SKM-1 (cell line): ENCODE results near the gene SAMM50.
A peak's percentile ranks its signal among the peaks of the same experiment; 100 is the strongest.

Source experiments
- DNase-seq: peaks from one replicate; lab custom pipeline; 2025; ENCODE audit not compliant: unreplicated experiment; lab: John Stamatoyannopoulos, UW

The SAMM50 gene

DNA sequence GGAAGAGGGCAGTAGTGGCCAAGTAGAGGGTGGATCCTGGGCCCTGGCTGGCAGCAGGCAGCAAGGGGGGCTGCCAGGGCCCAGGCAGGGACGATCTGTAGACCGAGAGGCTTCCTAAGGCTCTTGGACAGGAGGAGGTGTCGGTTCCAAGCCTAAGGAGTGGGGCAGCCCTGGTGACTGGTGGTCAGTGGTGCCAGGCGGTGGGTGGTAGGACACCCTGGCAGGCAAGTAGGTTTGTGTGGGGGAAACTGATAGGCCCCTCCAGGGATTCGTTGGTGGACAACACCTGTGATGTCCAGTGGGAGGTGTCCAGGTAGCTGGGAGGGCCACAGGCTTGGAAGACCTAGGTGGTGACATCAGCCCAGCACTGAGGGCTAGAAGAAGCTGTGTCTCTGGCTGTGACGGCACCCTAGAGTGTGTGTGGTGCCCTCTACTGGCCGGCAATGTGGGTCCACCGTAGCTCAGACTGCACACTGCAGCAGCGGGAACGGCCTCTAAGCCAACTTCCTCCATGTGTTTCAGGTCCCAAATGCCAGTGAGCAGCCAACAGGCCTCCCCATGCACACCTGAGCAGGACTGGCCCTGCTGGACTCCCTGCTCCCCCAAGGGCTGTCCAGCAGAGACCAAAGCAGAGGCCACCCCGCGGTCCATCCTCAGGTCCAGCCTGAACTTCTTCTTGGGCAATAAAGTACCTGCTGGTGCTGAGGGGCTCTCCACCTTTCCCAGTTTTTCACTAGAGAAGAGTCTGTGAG is 9.4 kb upstream of the SAMM50 start:
- DNase-seq: peak; percentile 62

DNA sequence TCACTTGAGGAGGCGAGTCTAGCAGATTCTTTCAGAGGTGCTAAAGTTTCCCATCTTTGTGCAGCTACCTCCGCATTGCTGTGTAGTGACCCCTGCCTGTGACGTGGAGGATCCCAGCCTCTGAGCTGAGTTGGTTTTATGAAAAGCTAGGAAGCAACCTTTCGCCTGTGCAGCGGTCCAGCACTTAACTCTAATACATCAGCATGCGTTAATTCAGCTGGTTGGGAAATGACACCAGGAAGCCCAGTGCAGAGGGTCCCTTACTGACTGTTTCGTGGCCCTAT is 8.9 kb upstream of the SAMM50 start:
- DNase-seq: no peak

DNA sequence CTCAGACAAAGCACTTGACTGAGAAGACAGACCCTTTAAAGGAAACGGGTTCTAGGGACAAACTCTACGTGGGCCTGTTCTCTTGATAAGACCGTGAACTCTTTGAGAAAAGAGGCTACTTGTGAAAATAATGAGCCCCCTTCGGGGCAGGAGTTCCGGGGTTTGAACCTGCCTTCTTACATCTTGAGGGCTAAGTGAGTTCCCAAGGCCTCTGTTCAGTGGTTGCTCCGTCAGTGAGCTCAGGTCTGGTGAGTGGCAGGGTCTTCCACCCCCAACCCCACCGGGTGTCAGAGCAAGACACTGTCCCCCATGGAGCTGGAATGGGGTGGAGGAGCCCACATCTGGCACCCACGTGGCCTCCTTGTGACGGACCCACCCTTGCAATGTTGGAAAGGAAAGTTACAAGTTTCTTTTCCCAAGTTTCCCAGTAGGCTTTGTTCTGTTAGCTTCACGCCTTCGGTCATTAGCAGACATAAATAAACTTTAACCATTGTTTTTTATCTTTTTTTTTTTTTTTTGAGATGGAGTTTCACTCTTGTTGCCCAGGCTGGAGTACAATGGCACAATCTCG is 6.3 kb upstream of the SAMM50 start:
- no peak for DNase-seq

DNA sequence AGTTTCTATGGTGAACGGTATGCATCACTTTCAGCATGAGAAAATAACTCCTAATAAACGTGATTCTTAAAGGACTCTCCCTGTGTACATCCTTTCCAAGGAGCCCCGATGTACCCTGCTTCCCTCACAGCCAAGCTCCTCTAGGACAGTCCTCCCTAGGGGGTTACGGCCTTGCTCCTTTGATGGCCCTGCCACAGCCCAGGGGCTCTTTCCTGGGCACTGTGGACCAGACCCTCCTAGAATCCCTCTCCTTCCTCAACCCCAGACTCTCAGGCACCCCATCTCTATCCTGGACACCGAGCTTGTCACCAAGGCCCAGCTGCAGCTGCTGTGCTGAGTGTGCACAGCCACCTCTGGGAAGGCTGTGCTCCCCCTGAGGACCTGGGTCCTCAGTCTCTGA is 3.9 kb upstream of the SAMM50 start:
- DNase-seq: no peak

DNA sequence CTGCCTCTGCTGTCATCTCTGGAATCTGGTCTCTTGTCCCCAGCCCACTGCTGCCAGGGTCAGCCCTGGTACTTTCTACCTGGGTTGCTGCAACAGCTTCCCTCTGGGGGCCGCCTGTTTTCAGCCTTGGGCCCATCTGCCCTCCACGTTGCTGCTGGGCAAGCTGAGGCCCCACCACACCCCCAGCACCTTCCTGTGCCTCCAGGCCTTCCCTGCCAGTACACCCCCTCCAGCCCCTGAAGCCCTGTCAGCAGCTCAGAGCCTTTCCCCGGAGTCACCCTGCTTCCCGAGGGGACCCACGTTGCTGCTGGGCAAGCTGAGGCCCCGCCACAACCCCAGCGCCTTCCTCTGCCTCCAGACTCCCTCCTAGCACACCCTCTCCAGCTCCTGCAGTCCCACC is 3.3 kb upstream of the SAMM50 start:
- DNase-seq: no peak

DNA sequence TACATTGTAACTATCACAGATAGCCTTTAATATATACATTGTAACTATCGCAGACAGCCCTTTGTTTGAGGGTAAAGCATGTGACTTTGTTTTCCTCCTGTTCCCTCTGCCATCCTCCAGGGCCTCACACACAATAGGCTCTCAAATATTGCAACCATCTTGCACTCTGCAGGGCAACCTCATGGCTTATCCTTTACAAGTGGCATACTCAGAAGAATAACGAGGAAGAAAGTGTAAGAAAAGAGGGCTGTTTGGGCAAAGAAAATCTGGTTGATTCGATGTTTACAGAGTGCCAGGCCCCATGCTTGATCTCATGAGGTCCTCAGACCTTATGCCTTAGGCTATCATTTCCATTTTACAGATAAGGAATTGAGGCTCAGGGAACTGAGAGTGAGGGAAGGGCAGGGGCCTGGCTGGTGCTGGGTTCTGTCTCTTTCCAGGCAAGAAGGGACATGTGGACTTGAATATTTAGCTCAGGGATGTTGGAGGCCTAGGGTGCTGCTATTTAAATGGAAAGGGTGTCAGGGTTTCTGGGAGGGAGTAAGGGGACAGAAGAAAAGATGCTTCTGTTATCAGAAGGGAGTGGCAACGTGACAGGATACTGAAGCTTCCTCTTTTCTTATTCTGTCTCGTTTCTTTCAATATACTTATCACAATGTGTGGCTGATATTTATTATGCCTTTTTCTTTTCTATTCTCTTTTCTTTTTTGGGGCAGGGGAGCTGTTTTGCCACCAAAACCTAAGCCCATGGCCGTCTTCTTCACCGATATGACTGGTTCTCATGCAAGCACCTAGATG is 1.1 kb upstream of the SAMM50 start:
- DNase-seq: peak; percentile 4

DNA sequence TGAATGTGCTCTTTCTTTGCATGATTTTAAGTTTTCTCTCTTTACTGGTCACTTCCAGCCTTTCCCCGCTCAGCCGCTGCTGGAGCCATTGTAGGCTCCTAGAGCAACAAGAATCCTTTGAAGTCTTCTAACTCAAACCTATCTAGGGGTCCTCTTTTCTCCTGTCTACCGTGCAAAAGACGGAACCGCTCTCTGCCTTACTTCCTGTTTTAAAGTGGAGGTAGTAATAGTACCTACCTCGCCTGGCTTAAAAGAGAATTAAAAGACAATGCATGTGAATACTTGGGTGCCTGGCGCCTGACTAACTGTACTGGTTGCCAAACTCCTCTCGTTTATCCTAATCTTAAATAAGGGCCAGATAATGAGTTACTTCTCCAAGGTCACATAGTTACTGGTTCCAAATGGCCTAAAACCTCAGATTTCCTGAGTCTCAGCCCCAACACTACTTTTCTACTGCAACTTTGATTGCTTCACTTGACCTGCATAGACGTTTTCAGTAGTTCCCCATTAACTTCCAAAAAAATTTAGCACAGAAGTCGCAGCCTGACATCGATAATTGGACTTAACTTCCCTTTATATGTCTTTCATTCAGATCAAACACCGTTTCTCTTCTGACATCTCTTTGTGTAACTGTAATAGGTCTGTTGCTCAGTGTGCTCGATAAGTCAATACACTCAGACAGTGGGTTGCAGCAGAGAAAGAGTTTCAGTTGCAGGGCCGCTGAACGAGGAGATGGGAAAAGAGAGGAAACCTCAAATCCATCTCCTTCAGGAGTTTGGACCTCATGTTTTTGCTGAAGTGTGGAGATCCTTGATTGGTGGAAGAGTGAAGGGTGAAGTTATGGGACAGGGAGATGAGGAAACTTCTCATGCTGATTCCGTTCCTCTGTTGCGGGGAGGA is 891 bp downstream of the SAMM50 start:
- DNase-seq: peak; percentile 66

DNA sequence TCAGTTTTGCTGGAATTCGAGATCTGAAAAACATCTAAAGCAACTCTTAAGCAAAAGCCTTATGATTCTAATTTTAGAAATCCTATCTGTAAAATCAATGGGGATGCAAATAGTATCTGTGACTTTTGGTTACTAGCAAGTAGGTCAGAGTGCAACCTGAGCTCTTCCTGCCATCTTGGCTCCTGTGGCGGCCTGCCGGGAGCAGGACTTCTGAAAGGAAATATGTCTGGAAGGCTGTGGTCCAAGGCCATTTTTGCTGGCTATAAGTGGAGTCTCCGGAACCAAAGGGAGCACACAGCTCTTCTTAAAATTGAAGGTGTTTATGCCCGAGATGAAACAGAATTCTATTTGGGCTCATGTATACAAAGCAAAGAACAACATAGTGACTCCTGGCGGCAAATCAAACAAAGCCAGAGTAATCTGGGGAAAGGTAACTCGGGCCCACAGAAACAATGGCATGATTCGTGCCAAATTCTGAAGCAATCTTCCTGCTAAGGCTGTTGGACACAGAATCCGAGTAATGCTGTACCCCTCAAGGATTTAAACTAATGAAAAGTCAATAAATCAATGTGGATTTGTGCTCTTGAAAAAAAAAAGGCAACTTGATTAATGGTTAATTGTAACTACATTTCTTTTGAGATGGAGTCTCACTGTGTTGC is 1.7 kb downstream of the SAMM50 start:
- no peak for DNase-seq

DNA sequence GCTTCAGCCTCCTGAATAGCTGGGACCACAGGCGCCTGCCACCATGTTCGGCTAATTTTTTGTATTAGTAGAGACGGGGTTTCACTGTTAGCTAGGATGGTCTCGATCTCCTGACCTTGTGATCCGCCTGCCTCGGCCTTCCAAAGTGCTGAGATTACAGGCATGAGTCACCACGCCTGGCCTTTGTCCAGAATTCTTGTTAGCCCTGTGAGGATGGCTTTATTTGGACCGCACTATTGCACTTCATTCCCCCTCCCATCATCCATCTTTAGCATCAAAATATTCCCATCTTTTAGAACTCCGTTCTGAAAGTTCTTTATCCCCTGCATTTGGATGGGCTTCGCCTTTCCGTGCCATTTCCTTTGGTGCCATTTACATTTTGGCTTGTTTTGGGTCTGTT is 2.6 kb downstream of the SAMM50 start:
- no peak for DNase-seq

DNA sequence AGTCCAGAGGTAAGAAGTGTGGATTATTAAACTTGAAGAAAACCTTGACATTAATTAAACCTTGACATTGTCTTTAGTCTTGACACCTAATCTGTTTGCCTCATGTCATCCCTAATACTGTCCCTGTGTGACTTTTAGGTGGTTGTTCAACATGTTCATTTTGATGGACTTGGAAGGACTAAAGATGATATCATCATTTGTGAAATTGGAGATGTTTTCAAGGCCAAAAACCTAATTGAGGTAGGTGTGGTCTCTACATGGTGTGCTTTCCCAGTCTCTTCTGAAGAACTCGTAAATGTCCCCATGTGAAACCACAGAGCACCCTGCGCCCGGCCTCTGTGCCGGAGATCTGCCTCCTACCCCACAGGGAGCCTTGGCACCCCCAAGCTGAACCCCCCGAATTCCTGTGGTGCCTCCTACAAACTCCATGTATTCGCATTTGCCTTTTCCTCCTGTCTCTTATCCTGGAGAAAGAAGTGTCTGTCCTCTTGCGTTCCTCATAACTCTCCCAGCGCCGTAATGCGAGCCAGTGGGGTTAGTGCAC is 9.1 kb downstream of the SAMM50 start:
- no peak for DNase-seq

DNA sequence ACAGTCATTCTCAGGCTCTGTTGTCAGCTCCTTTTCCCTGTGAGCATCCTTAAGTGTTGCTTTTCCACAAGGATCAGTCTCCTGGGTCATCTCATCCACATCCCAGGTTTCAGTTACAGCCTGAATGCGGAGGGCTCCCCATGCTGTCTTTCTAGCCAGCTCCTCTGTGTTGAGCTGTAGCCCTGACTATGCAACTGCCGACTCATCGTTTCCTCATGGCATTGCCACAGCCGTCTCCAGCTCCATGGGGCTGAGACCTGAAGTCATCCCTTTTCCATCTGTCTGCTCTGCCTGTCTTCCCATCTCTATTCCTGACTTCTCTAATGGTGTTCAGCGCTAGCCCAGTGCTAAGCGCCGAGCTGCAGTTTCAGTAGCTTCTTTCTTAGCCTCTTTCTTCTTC is 11.8 kb downstream of the SAMM50 start:
- no peak for DNase-seq

DNA sequence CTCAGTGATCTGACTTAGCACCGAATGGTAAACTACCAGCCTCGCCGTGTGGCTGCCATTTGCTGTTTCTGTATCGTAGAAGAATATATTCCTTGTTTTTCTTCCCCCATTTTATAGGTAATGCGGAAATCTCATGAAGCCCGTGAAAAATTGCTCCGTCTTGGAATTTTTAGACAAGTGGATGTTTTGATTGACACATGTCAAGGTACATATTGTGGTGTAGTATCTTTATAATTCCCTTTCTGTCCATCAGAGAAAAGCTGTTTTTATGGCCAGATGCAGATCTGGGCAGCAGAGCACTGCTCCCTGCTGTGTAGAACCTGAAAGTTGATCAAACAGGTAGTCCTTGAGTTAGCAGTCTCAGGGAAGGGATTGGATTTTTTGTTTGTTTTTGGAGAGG is 13.4 kb downstream of the SAMM50 start:
- no peak for DNase-seq

DNA sequence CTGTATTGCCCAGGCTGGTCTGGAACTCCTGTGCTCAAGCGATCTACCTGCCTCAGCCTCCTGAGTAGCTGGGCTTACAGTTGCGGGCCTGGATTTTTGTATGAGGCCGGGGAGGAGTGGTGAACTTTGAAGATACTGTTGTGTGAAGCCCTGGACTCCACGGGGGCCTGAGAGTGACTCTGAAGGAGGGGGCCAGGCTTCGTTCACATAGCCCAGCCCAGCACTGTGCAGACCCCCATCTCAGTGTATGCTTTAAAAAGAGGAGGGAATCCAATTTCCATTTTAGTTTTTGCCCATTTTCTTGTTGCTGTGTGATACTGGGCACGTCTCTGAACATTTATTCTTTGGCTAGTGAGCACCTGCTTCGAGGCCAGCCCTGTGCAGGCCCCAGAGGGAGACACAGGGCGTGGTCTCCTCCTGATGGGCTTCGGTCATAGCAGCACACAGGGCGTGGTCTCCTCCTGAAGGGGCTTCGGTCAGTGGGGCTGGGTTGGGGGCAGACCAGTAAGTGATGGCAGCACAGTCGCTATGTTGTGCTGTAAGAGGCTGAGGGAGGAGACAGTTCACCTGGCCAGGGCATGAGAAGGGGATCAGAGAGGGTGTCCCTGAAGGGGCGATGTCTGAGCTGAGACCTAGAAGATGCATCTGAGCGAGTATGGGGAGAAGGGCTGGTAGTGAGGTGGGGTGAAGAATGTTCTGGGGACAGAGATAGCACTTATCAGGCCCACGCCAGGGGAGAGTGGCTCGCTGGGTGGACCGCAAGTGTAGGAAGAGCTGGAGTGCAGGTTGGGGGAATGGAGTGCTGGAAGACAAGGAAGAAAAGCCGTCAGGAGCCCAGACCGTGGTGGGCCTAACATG is 14.0 kb downstream of the SAMM50 start:
- DNase-seq: no peak

DNA sequence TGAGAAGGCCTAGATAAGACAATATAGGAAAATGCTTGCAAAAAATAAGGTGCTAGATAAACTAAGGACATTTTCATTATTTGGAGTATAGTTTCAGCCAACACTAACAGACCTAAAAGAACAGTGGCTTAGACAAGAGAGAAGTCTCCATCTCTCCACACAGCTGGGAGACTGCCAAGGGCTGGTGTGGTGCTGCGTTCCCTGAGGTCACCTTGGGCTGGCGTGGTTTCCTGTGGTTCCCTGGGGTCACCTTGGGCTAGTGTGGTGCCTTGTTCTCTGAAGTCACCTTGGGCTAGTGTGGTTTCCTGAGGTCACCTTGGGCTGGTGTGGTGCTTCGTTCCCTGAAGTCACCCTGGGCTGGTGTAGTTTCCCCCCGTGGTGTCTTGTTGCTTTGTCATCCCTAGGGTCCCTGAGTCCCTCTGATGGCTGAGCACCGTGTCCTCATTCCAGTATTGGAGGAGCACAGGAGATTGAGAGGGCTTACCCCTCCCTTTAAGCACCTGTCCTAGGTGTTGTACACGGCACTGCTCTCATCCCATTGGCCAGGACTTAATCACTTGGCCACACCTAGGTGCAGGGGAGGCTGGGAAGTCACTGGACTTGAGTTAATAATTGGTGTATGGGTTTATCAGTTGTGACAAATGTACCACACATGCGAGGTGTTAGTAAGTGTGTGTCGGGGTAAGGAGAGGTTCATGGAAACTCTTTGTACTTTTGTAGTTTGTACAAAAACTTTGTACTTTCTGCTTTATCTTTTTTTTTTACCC is 14.9 kb downstream of the SAMM50 start:
- no peak for DNase-seq

DNA sequence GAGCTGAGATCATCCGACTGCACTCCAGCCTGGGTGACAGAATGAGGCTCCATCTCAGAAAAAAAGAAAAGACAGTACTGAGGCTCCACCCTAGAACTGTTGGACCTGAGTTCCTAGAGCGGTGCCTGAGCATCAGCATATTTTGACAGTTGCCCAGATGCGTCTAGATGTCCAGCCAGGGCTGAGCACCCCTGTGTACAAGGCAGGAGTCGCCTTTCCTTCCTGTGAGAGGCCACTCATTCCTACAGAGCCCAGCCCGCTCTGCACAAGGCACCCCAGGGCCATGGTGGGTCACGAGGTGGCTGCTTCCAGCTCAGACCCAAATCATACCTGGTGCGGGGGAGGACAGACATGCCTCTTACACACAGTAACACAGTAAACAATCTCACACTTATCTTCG is 15.9 kb downstream of the SAMM50 start:
- no peak for DNase-seq

DNA sequence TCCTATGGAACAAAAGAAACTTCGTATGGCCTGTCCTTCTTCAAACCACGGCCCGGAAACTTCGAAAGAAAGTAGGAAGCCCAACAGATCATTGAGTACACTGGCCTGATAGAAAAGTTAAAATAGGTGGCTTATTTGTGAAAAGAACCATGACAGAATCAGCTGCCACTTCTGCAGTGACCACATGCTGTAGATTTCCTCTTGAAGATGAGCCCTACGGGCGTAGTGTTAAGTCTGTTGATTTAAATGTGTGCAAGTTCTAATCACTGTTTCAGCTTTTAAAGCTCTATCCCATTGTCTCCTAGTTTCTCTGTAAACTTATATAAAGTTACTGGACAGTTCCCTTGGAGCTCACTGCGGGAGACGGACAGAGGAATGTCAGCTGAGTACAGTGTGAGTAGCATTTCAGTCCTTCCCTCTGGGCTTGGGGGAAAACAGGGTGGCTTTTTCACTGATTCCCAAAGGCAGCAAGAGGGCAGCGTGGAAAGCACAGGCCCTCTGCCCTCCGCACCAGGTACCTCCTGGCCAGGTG is 17.8 kb downstream of the SAMM50 start:
- no peak for DNase-seq

DNA sequence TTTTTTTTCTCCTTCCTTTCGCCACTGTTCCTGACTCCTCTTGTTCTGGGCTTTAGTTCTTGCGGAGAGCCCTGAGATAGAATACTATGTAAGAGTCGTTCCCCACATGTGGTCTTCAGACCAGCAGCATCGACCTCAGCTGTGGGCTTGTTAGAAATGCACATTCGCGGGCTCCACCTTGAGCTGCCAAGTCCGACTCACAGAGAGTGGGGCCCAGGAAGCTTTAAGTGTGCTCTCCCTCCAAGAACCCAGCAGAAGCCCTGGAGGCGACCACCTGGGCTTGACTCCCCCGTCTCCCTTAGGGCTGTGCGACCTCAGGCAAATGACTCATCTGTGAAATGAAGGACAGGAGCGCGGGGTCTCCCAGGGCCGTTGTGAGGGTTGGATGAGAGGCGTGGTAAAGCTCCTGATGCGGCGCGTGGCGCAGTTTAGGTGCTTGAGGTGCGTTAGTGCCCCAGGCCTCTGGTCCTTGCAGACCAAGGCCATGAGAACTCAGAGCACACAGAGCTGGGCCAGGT is 18.8 kb downstream of the SAMM50 start:
- DNase-seq: no peak

DNA sequence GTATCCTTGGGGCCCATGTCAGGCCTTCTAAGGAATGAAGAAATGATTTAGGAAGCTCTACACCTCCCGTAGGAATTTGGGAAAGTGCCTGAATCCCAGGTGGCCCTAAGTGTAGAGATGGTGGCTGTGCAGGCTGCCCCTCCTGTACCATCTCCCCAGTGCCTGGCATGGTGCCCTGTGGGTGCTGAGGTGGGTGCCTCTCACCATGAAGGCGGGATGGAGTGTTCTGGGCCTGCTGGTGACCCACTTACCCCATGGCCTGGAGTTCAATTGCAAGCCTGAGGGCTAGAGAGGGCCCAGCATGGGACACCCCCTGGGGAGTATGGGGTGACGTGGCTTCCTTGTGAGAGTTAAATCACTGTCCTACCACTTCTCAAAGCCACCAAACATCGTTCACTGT is 19.8 kb downstream of the SAMM50 start:
- DNase-seq: no peak
